Thyroid gland (tissue), 4 donors: Measurements from ENCODE around the gene CYP26B1.

ENCODE experiments used
- CTCF ChIP-seq, 6 experiments: fragments of 200-600 bp in 3 of 6; fragments of 450-650 bp in 3 of 6; sonication (generic) in 3 of 6; IDR thresholded peaks; one replicate each; pipeline ENCODE4 v1.5.1; 2016 to 2019; ENCODE audit warnings: antibody characterized with exemption in 6 of 6, mild to moderate bottlenecking in 2 of 6, inconsistent platforms in 1 of 6, moderate library complexity in 1 of 6
- POLR2A ChIP-seq, 2 donors: fragments of 450-650 bp; IDR thresholded peaks; one replicate each; pipeline ENCODE4 v1.6.1; 2017; ENCODE audit warnings: antibody characterized with exemption in 2 of 2, mild to moderate bottlenecking in 2 of 2, moderate library complexity in 1 of 2

- TF ChIP-seq CTCF (IDR thresholded peaks at IDR 0.05): no peak
- TF ChIP-seq POLR2A (IDR thresholded peaks at IDR 0.05): no peak
These were observed 28.6 kb upstream of the CYP26B1 start for GRCh38 chr2:72176281-72176680.
